Smooth muscle cell (in vitro differentiated cells): ENCODE results near the gene SH3BGRL2. TPM values are rescaled to one million over a fixed set of nuclear protein-coding genes. Genes with fewer than 3 reads are reported as not detected.
"Not testable (repeated sequence)": the region's sequence is repeated elsewhere in the genome, so short reads cannot be mapped to it uniquely, and the experiment has no call there.

Experiments
- DNase-seq: peaks from one replicate; lab custom pipeline; 2025; ENCODE audit not compliant: unreplicated experiment; lab: John Stamatoyannopoulos, UW
- H2AFZ ChIP-seq: fragments of 200-600 bp; sonication (generic); 2 replicates; pipeline ENCODE4 v1.6.0; 2016; ENCODE audit warnings: antibody characterized with exemption, low read depth, mild to moderate bottlenecking
- H3F3A ChIP-seq: fragments of 200-600 bp; sonication (generic); 2 replicates; pipeline ENCODE4 v1.6.0; 2017; ENCODE audit warnings: antibody characterized with exemption, low read depth
- H3K27ac ChIP-seq: fragments of 200-600 bp; sonication (generic); 2 replicates; pipeline ENCODE4 v1.5.1; 2016; ENCODE audit warnings: low read depth, mild to moderate bottlenecking
- H3K27me3 ChIP-seq: fragments of 200-600 bp; sonication (generic); 2 replicates; pipeline ENCODE4 v1.6.1; 2016; ENCODE audit warnings: low read depth, mild to moderate bottlenecking
- H3K36me3 ChIP-seq: fragments of 200-600 bp; sonication (generic); 2 replicates; pipeline ENCODE4 v1.5.1; 2016; ENCODE audit warnings: low read depth
- H3K4me1 ChIP-seq: fragments of 200-600 bp; sonication (generic); 2 replicates; pipeline ENCODE4 v1.5.1; 2016; ENCODE audit warnings: low read depth
- H3K4me2 ChIP-seq: fragments of 200-600 bp; sonication (generic); 2 replicates; pipeline ENCODE4 v1.6.0; 2016; ENCODE audit warnings: mild to moderate bottlenecking
- H3K4me3 ChIP-seq: fragments of 200-600 bp; sonication (generic); 2 replicates; pipeline ENCODE4 v1.5.1; 2016; ENCODE audit warnings: mild to moderate bottlenecking
- H3K79me2 ChIP-seq: fragments of 200-600 bp; sonication (generic); 2 replicates; pipeline ENCODE4 v1.6.0; 2016; ENCODE audit warnings: low read depth, mild to moderate bottlenecking
- H3K9ac ChIP-seq: fragments of 200-600 bp; sonication (generic); 2 replicates; pipeline ENCODE4 v1.6.0; 2016; ENCODE audit warnings: low read depth
- H3K9me3 ChIP-seq: fragments of 200-600 bp; sonication (generic); replicated peaks from 2 replicates; pipeline ENCODE4 v1.5.1; 2016; ENCODE audit warnings: low read depth
- H4K20me1 ChIP-seq: fragments of 200-600 bp; sonication (generic); 2 replicates; pipeline ENCODE4 v1.6.0; 2016; ENCODE audit warnings: low read depth
- WGBS: methylation state at CpG from one replicate; pipeline ENCODE4 v1.1.7; 2016; ENCODE audit warnings: low lambda C conversion rate; 5-methylcytosine and 5-hydroxymethylcytosine counted together
- polyA plus RNA-seq: library from polyadenylated mRNA; unstranded; fragments of >200 nt; fragmentation: Nextera tagmentation; extraction: Ambion mirVana; gene quantifications from 2 replicates; pipeline ENCODE4 v1.2.1, GENCODE V29; 2016
- total RNA-seq: library from RNA; depleted of rRNA; stranded (reverse); fragments of >200 nt; gene quantifications from 2 replicates; pipeline ENCODE4 v1.2.3, GENCODE V29; 2014
- TF ChIP-seq, protein P1 (sequence below): fragments of 200-600 bp; sonication (generic); IDR thresholded peaks from 2 replicates; pipeline ENCODE4 v1.5.1; 2017; ENCODE audit warnings: borderline replicate concordance, mild to moderate bottlenecking, antibody characterized with exemption; ENCODE audit not compliant: insufficient read depth, poor library complexity, severe bottlenecking

The SH3BGRL2 gene
- total and polyA plus RNA-seq, 2 experiments from 2014 or later = 4.5 to 15.1 TPM

- no peaks in the 10 kb centered on the region for H4K20me1 ChIP-seq
- no peak overlapping the region for H3K4me2 ChIP-seq
- no peak overlapping the region for H3K27ac ChIP-seq
- no peak overlapping the region for H3K9ac ChIP-seq
- DNase-seq = no peak
- no peaks in the 10 kb centered on the region for H3K79me2 ChIP-seq
- no peak overlapping the region for H2AFZ ChIP-seq
- H3F3A ChIP-seq = no peaks in the 10 kb centered on the region
- no peaks in the 10 kb centered on the region for H3K4me1 ChIP-seq
- 85% methylated on average over 6 of the region's 6 CpGs for WGBS
- TF ChIP-seq, protein P1, sequence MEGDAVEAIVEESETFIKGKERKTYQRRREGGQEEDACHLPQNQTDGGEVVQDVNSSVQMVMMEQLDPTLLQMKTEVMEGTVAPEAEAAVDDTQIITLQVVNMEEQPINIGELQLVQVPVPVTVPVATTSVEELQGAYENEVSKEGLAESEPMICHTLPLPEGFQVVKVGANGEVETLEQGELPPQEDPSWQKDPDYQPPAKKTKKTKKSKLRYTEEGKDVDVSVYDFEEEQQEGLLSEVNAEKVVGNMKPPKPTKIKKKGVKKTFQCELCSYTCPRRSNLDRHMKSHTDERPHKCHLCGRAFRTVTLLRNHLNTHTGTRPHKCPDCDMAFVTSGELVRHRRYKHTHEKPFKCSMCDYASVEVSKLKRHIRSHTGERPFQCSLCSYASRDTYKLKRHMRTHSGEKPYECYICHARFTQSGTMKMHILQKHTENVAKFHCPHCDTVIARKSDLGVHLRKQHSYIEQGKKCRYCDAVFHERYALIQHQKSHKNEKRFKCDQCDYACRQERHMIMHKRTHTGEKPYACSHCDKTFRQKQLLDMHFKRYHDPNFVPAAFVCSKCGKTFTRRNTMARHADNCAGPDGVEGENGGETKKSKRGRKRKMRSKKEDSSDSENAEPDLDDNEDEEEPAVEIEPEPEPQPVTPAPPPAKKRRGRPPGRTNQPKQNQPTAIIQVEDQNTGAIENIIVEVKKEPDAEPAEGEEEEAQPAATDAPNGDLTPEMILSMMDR = no peak
- H3K36me3 ChIP-seq = no peaks in the 10 kb centered on the region
- H3K9me3 ChIP-seq = no peaks in the 10 kb centered on the region
- no peak overlapping the region for H3K4me3 ChIP-seq
- no peaks in the 10 kb centered on the region for H3K27me3 ChIP-seq
Observed at GRCh38 chr6:79613912-79614311, 17.2 kb upstream of the SH3BGRL2 start.

- 88% methylated on average over 7 of the region's 7 CpGs for WGBS
- no peaks in the 10 kb centered on the region for H4K20me1 ChIP-seq
- H3F3A ChIP-seq = no peaks in the 10 kb centered on the region
- no peak overlapping the region for H3K9ac ChIP-seq
- H3K4me3 ChIP-seq = no peak overlapping the region
- H3K79me2 ChIP-seq = no peaks in the 10 kb centered on the region
- no peak overlapping the region for H2AFZ ChIP-seq
- no peaks in the 10 kb centered on the region for H3K27me3 ChIP-seq
- H3K4me1 ChIP-seq = no peaks in the 10 kb centered on the region
- H3K36me3 ChIP-seq = no peaks in the 10 kb centered on the region
- no peaks in the 10 kb centered on the region for H3K9me3 ChIP-seq
- H3K27ac ChIP-seq = no peak overlapping the region
- TF ChIP-seq, protein P1 = no peak
- no peak for DNase-seq
- no peak overlapping the region for H3K4me2 ChIP-seq
Observed at GRCh38 chr6:79614326-79615305, 16.5 kb upstream of the SH3BGRL2 start.

DNA sequence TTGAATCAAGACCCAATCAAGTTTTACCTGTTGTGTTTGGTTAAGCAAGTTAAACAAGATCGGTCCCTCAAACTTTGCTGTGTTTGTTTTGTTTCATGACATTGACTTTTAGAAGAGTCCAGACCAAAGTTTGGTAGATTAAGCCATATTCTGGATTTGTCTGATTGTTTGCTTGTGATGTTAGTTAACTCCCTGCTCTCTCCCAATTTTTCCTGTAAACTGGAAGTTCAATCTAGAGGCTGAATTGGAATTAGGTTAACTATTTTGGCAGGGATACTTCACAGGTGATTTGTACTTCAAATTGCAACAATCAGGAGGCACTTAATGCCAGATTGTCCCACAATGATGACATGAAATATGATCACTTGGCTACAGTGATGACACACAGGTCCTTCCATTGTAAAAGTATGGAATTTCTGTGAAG lies 13.6 kb upstream of the SH3BGRL2 start:
- no peaks in the 10 kb centered on the region for H3K9me3 ChIP-seq
- no peaks in the 10 kb centered on the region for H3K36me3 ChIP-seq
- H4K20me1 ChIP-seq = no peaks in the 10 kb centered on the region
- no peak overlapping the region for H3K9ac ChIP-seq
- no peak for DNase-seq
- H3K79me2 ChIP-seq = no peaks in the 10 kb centered on the region
- H2AFZ ChIP-seq = no peak overlapping the region
- 92% methylated on average over 1 of the region's 1 CpG for WGBS
- H3K4me2 ChIP-seq = no peak overlapping the region
- H3K27ac ChIP-seq = no peak overlapping the region
- H3K27me3 ChIP-seq = no peaks in the 10 kb centered on the region
- H3K4me1 ChIP-seq = no peaks in the 10 kb centered on the region
- no peaks in the 10 kb centered on the region for H3F3A ChIP-seq
- no peak overlapping the region for H3K4me3 ChIP-seq
- TF ChIP-seq, protein P1 = no peak

DNA sequence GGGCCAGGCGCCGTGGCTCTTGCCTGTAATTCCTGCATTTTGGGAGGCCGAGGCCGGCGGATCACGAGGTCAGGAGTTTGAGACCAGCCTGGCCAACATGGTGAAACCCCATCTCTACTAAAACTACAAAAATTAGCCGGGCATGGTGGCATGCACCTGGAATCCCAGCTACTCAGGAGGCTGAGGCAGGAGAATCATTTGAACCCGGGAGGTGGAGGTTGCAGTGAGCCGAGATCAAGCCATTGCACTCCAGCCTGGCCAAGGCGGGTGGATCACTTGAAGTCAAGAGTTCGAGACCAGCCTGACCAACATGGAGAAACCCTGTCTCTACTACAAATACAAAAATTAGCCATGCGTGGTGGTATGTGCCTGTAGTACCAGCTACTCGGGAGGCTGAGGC lies 12.7 kb upstream of the SH3BGRL2 start:
- not testable (repeated sequence) for H3K9ac ChIP-seq, H3K4me1 ChIP-seq, H3F3A ChIP-seq, H2AFZ ChIP-seq, H3K4me3 ChIP-seq, H4K20me1 ChIP-seq, H3K27me3 ChIP-seq, H3K9me3 ChIP-seq, H3K27ac ChIP-seq, H3K4me2 ChIP-seq, H3K79me2 ChIP-seq, H3K36me3 ChIP-seq, DNase-seq
- WGBS = 95% methylated on average over 13 of the region's 13 CpGs
